Activated naive CD8-positive, alpha-beta T cell (primary cell): Measurements from ENCODE around the gene ZFC3H1.

Experiments
- H3K27ac Mint-ChIP-seq: one replicate; pipeline ENCODE4 v1.8.0; 2021; ENCODE audit warnings: mixed read lengths
- H3K27me3 Mint-ChIP-seq: one replicate; pipeline ENCODE4 v1.8.0; 2021; ENCODE audit warnings: mixed read lengths
- H3K36me3 Mint-ChIP-seq: one replicate; pipeline ENCODE4 v1.8.0; 2021; ENCODE audit warnings: mixed read lengths
- H3K4me1 Mint-ChIP-seq: one replicate; pipeline ENCODE4 v1.8.0; 2021; ENCODE audit warnings: low read depth, mixed read lengths
- H3K4me3 Mint-ChIP-seq: one replicate; pipeline ENCODE4 v1.8.0; 2021; ENCODE audit warnings: mild to moderate bottlenecking, mixed read lengths
- H3K9me3 Mint-ChIP-seq: one replicate; pipeline ENCODE4 v1.8.0; 2021; ENCODE audit warnings: low read depth, mixed read lengths

Gene ZFC3H1

GRCh38 chr12:71655495-71655894 lies 8.2 kb downstream of the ZFC3H1 start:
- peak overlapping the region; percentile 25 for H3K27ac Mint-ChIP-seq
- no peaks in the 10 kb centered on the region for H3K27me3 Mint-ChIP-seq
- H3K36me3 Mint-ChIP-seq = peaks cover 30% of the 10 kb centered on the region
- H3K4me1 Mint-ChIP-seq = peaks cover 53% of the 10 kb centered on the region
- H3K9me3 Mint-ChIP-seq = no peaks in the 10 kb centered on the region
- peak overlapping the region; percentile 71 for H3K4me3 Mint-ChIP-seq

GRCh38 chr12:71654200-71654599 lies 9.4 kb downstream of the ZFC3H1 start:
- Mint-ChIP-seq H3K4me1 (peaks cover 50% of the 10 kb centered on the region), H3K27ac (no peak overlapping the region), H3K9me3 (no peaks in the 10 kb centered on the region), H3K27me3 (no peaks in the 10 kb centered on the region), H3K36me3 (peaks cover 24% of the 10 kb centered on the region), H3K4me3 (peak overlapping the region; percentile 71)

- H3K27ac Mint-ChIP-seq = no peak overlapping the region
- H3K27me3 Mint-ChIP-seq = no peaks in the 10 kb centered on the region
- H3K9me3 Mint-ChIP-seq = no peaks in the 10 kb centered on the region
- peaks cover 17% of the 10 kb centered on the region for H3K36me3 Mint-ChIP-seq
- no peak overlapping the region for H3K4me3 Mint-ChIP-seq
- H3K4me1 Mint-ChIP-seq = peaks cover 48% of the 10 kb centered on the region
Observed at GRCh38 chr12:71653137-71653536, 10.5 kb downstream of the ZFC3H1 start.

- H3K27me3 Mint-ChIP-seq = no peaks in the 10 kb centered on the region
- H3K9me3 Mint-ChIP-seq = no peaks in the 10 kb centered on the region
- no peak overlapping the region for H3K27ac Mint-ChIP-seq
- H3K4me3 Mint-ChIP-seq = no peak overlapping the region
- H3K4me1 Mint-ChIP-seq = peaks cover 49% of the 10 kb centered on the region
- H3K36me3 Mint-ChIP-seq = peaks cover 17% of the 10 kb centered on the region
Observed at GRCh38 chr12:71652656-71653055, 11.0 kb downstream of the ZFC3H1 start.

- H3K27ac Mint-ChIP-seq = no peak overlapping the region
- H3K4me1 Mint-ChIP-seq = peaks cover 35% of the 10 kb centered on the region
- H3K9me3 Mint-ChIP-seq = no peaks in the 10 kb centered on the region
- no peaks in the 10 kb centered on the region for H3K27me3 Mint-ChIP-seq
- H3K4me3 Mint-ChIP-seq = peak overlapping the region; percentile 17
- peaks cover under 1% of the 10 kb centered on the region for H3K36me3 Mint-ChIP-seq
Observed at GRCh38 chr12:71649401-71649800, 14.2 kb downstream of the ZFC3H1 start.

- H3K4me1 Mint-ChIP-seq = peaks cover 35% of the 10 kb centered on the region
- no peak overlapping the region for H3K27ac Mint-ChIP-seq
- H3K9me3 Mint-ChIP-seq = no peaks in the 10 kb centered on the region
- no peaks in the 10 kb centered on the region for H3K27me3 Mint-ChIP-seq
- no peaks in the 10 kb centered on the region for H3K36me3 Mint-ChIP-seq
- H3K4me3 Mint-ChIP-seq = peak overlapping the region; percentile 0
Observed at GRCh38 chr12:71648537-71648936, 15.1 kb downstream of the ZFC3H1 start.

- H3K4me1 Mint-ChIP-seq = peaks cover 48% of the 10 kb centered on the region
- H3K27ac Mint-ChIP-seq = no peak overlapping the region
- no peaks in the 10 kb centered on the region for H3K9me3 Mint-ChIP-seq
- no peaks in the 10 kb centered on the region for H3K27me3 Mint-ChIP-seq
- H3K4me3 Mint-ChIP-seq = no peak overlapping the region
- peaks cover 5% of the 10 kb centered on the region for H3K36me3 Mint-ChIP-seq
Observed at GRCh38 chr12:71646512-71646911, 17.1 kb downstream of the ZFC3H1 start.

- Mint-ChIP-seq H3K4me3 (no peak overlapping the region), H3K4me1 (peaks cover 49% of the 10 kb centered on the region)
Observed at GRCh38 chr12:71645268-71645667, 18.4 kb downstream of the ZFC3H1 start.

GRCh38 chr12:71642264-71642663 lies 21.4 kb downstream of the ZFC3H1 start:
- Mint-ChIP-seq H3K4me1 (peaks cover 36% of the 10 kb centered on the region), H3K9me3 (no peaks in the 10 kb centered on the region), H3K27me3 (no peaks in the 10 kb centered on the region), H3K4me3 (no peak overlapping the region), H3K36me3 (peaks cover 5% of the 10 kb centered on the region), H3K27ac (peak overlapping the region; percentile 72)

More at GRCh38 chr12:71645268-71645667, 18.4 kb downstream of the ZFC3H1 start:
- Mint-ChIP-seq H3K27me3 (no peaks in the 10 kb centered on the region), H3K9me3 (no peaks in the 10 kb centered on the region), H3K27ac (peak overlapping the region; percentile 41), H3K36me3 (peaks cover 5% of the 10 kb centered on the region)

GRCh38 chr12:71641390-71641789 lies 22.3 kb downstream of the ZFC3H1 start:
- H3K4me1 Mint-ChIP-seq = peaks cover 32% of the 10 kb centered on the region

GRCh38 chr12:71640316-71640715 lies 23.3 kb downstream of the ZFC3H1 start:
- no peaks in the 10 kb centered on the region for H3K27me3 Mint-ChIP-seq
- no peaks in the 10 kb centered on the region for H3K9me3 Mint-ChIP-seq
- H3K4me1 Mint-ChIP-seq = peaks cover 29% of the 10 kb centered on the region
- H3K4me3 Mint-ChIP-seq = no peak overlapping the region
- H3K36me3 Mint-ChIP-seq = peaks cover 9% of the 10 kb centered on the region
- H3K27ac Mint-ChIP-seq = no peak overlapping the region

More at GRCh38 chr12:71641390-71641789, 22.3 kb downstream of the ZFC3H1 start:
- Mint-ChIP-seq H3K27ac (peak overlapping the region; percentile 72), H3K9me3 (no peaks in the 10 kb centered on the region), H3K36me3 (peaks cover 9% of the 10 kb centered on the region), H3K27me3 (no peaks in the 10 kb centered on the region), H3K4me3 (no peak overlapping the region)

- Mint-ChIP-seq H3K4me3 (no peak overlapping the region), H3K27ac (peak overlapping the region; percentile 50), H3K36me3 (peaks cover 12% of the 10 kb centered on the region), H3K9me3 (no peaks in the 10 kb centered on the region), H3K4me1 (peaks cover 26% of the 10 kb centered on the region), H3K27me3 (no peaks in the 10 kb centered on the region)
Observed at GRCh38 chr12:71639341-71639760, 24.3 kb downstream of the ZFC3H1 start.

GRCh38 chr12:71638499-71638898 lies 25.1 kb downstream of the ZFC3H1 start:
- H3K27me3 Mint-ChIP-seq = no peaks in the 10 kb centered on the region
- H3K4me1 Mint-ChIP-seq = peaks cover 22% of the 10 kb centered on the region
- no peak overlapping the region for H3K4me3 Mint-ChIP-seq
- peak overlapping the region; percentile 59 for H3K27ac Mint-ChIP-seq
- H3K36me3 Mint-ChIP-seq = peaks cover 13% of the 10 kb centered on the region
- H3K9me3 Mint-ChIP-seq = no peaks in the 10 kb centered on the region

- H3K27ac Mint-ChIP-seq = peak overlapping the region; percentile 16
- H3K9me3 Mint-ChIP-seq = no peaks in the 10 kb centered on the region
- H3K4me3 Mint-ChIP-seq = no peak overlapping the region
- H3K36me3 Mint-ChIP-seq = peaks cover 8% of the 10 kb centered on the region
- no peaks in the 10 kb centered on the region for H3K27me3 Mint-ChIP-seq
- peaks cover 14% of the 10 kb centered on the region for H3K4me1 Mint-ChIP-seq
Observed at GRCh38 chr12:71636704-71637115, 26.9 kb downstream of the ZFC3H1 start.

GRCh38 chr12:71627438-71628002 lies 36.1 kb downstream of the ZFC3H1 start:
- Mint-ChIP-seq H3K4me1 (peaks cover 30% of the 10 kb centered on the region), H3K9me3 (no peaks in the 10 kb centered on the region), H3K4me3 (no peak overlapping the region), H3K27ac (no peak overlapping the region), H3K36me3 (peaks cover 7% of the 10 kb centered on the region), H3K27me3 (no peaks in the 10 kb centered on the region)

GRCh38 chr12:71626768-71627167 lies 36.9 kb downstream of the ZFC3H1 start:
- Mint-ChIP-seq H3K27ac (peak overlapping the region; percentile 46), H3K36me3 (peaks cover 7% of the 10 kb centered on the region)

More at GRCh38 chr12:71626768-71627167, 36.9 kb downstream of the ZFC3H1 start:
- Mint-ChIP-seq H3K4me1 (peaks cover 32% of the 10 kb centered on the region), H3K27me3 (no peaks in the 10 kb centered on the region), H3K9me3 (no peaks in the 10 kb centered on the region), H3K4me3 (no peak overlapping the region)
